ENCODE results near the gene CPLANE2. TPM values are rescaled to one million over a fixed set of nuclear protein-coding genes. Genes with fewer than 3 reads are reported as not detected.
A peak's percentile ranks its signal among the peaks of the same experiment; 100 is the strongest.

The CPLANE2 gene
- total RNA-seq, 1 experiment from 2014 or later, result 6.3 TPM

GRCh38 chr1:16184557-16185303 lies 52.3 kb downstream of the CPLANE2 start:
- no peak overlapping the region for H4K8ac ChIP-seq (replicated peaks; ENCODE audit: insufficient read length, low read depth, low read length)
- WGBS (ENCODE audit: extremely low coverage, insufficient read length, low lambda C conversion rate), result no CpG with 5 or more reads among the region's 10 CpGs
- no peak overlapping the region for H3T11ph ChIP-seq (ENCODE audit: low read length)
- DNase-seq, result no peak
- H3K4ac ChIP-seq (ENCODE audit: low read depth, low read length), result no peak overlapping the region
- TF ChIP-seq CTCF (conservative IDR thresholded peaks at IDR 0.05), result no peak
- H3K27me3 ChIP-seq (ENCODE audit: insufficient read depth, low read length), result no peaks in the 10 kb centered on the region
- no peaks in the 10 kb centered on the region for H4K20me1 ChIP-seq (ENCODE audit: control insufficient read depth, insufficient read depth, insufficient read length)
- Mint-ChIP-seq H3K36me3 (ENCODE audit: insufficient read depth in 1 of 3, low read depth in 3 of 3) (no peaks in the 10 kb centered on the region), H3K4me1 (peaks cover 12 to 15% of the 10 kb centered on the region in 2 experiments), H3K4me3 (no peak overlapping the region), H3K9me3 (no peaks in the 10 kb centered on the region), H3K27me3 (ENCODE audit: low read depth) (peaks cover 8% of the 10 kb centered on the region; the same call in 1 of the 2 replicates), H3K27ac (peak overlapping the region in 2 of 3 experiments; percentile 49 to 63; a peak in 1 of 7 replicates)
- H2BK5ac ChIP-seq (ENCODE audit: insufficient read length, low read length), result no peak overlapping the region
- H3K79me2 ChIP-seq (ENCODE audit: insufficient read depth, low read length), result no peaks in the 10 kb centered on the region
- H3K27ac ChIP-seq (ENCODE audit: insufficient read length, low read depth, low read length), result no peak overlapping the region
- H2BK15ac ChIP-seq (ENCODE audit: low read depth, low read length), result no peak overlapping the region
- no peaks in the 10 kb centered on the region for H3K9me3 ChIP-seq (ENCODE audit: control insufficient read depth, low read depth, low read length)
- no peak overlapping the region for H3K56ac ChIP-seq (ENCODE audit: insufficient read length, low read depth, low read length)
- H3K4me2 ChIP-seq (ENCODE audit: insufficient read depth, insufficient read length, low read length), result no peak overlapping the region
- no peak overlapping the region for H4K5ac ChIP-seq (ENCODE audit: insufficient read length, low read depth, low read length)
- no peak overlapping the region for H2AFZ ChIP-seq (ENCODE audit: low read length)
- H3K4me1 ChIP-seq (ENCODE audit: insufficient read depth, low read length), result no peaks in the 10 kb centered on the region
- H2BK20ac ChIP-seq (ENCODE audit: low read depth, low read length, poor library complexity, severe bottlenecking), result no peak overlapping the region
- H3K18ac ChIP-seq (ENCODE audit: insufficient read length, low read depth, low read length), result peak overlapping the region; percentile 32
- H3K14ac ChIP-seq (ENCODE audit: insufficient read depth, low read length), result no peak overlapping the region
- no peaks in the 10 kb centered on the region for H3K79me1 ChIP-seq (ENCODE audit: insufficient read depth, low read depth, low read length, poor library complexity, severe bottlenecking)
- no peaks in the 10 kb centered on the region for H3K23me2 ChIP-seq (ENCODE audit: insufficient read length, low read depth, low read length, poor library complexity, severe bottlenecking)
- H2BK12ac ChIP-seq (ENCODE audit: insufficient read length, low read depth, low read length), result no peak overlapping the region
- no peak overlapping the region for H4K91ac ChIP-seq (ENCODE audit: insufficient read length, low read depth, low read length)
- H2AK5ac ChIP-seq (ENCODE audit: insufficient read length, low read length), result no peak overlapping the region
- no peak overlapping the region for H3K9ac ChIP-seq (ENCODE audit: extremely low read depth, insufficient read length, low read length)
- H2BK120ac ChIP-seq (ENCODE audit: low read depth, low read length, poor library complexity, severe bottlenecking), result no peak overlapping the region
- no peak overlapping the region for H3K23ac ChIP-seq (ENCODE audit: insufficient read length, low read depth, low read length)

Measured in H9 (cell line).